Measurements from ENCODE around the gene HSPG2.

The HSPG2 gene

DNA sequence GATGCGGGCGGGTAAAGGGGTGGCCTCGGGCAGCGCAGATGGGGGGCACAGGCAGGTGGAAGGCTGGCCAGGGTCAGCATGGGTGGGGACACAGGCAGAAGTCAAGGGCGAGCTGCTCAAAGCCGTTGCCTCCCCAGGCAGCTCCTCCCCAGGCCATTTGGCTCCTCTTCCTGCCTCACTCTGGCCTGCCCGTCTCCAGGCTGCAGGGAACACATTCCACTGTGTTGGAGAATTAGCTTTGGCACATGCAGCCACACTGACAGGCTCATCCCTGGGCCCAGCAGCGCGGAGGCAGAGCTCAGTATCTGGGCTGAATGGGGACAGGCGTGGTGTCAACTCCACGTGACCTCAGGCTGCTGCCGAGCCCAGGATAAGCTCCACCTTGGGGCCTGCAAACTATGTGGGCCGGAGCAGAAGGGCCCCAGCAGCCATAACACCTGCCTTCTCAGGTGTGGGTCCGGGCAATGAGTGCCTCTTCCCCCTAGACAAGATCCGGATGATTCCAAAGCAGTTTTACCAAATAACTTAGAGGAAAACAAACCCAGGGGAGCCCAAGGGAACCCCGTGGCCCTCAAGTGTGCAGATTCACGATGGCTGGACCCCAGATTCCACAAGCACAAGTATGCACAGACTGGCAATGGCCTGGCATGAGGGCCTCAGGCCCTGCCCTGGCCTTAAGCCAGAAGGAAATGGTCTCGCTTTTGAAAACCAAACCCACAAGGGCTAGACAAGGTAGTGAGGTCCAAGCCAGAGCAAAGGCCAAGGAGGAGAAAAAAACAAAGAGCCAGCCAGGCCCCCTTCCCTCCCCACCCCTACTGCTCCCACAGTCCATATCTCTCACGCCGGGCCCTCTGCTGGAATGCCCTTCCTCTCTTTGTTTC is 40.2 kb downstream of the HSPG2 start:
- intact Hi-C loops (cut with micrococcal nuclease), result no loop called here
- H3K27me3 Mint-ChIP-seq, result peaks cover 2% of the 10 kb centered on the region

DNA sequence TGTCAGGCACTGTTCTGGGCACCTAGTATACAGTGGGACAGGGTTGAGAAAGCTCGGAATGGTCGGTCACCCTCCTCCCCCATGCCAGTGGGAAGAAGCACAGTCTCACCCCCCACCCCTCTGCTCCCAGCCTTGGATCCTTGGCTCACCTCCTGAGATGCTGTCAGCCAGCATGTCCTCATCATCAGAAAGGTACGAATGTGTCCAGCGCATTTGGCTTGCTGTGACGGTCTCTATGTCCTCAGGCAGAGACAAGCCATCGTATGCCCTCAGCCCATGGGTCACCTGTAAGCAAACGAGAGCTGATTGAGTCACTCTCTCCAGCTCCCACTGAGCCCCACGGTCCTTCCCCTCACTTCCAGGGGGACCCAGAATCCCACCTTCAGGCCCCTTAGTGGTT is 41.1 kb downstream of the HSPG2 start:
- Mint-ChIP-seq H3K4me1 (ENCODE audit: low read depth) (peaks cover 12% of the 10 kb centered on the region), H3K4me3 (no peak overlapping the region), H3K27me3 (peaks cover 2% of the 10 kb centered on the region), H3K27ac (no peak overlapping the region), H3K36me3 (ENCODE audit: low read depth) (peaks cover 47% of the 10 kb centered on the region), H3K9me3 (no peaks in the 10 kb centered on the region)
- intact Hi-C loops (cut with micrococcal nuclease), result no loop called here

More for the DNA sequence above, 40.2 kb downstream of the HSPG2 start:
- Mint-ChIP-seq H3K4me1 (ENCODE audit: low read depth) (peaks cover 15% of the 10 kb centered on the region), H3K4me3 (no peak overlapping the region), H3K36me3 (ENCODE audit: low read depth) (peaks cover 43% of the 10 kb centered on the region), H3K27ac (no peak overlapping the region), H3K9me3 (no peaks in the 10 kb centered on the region)

DNA sequence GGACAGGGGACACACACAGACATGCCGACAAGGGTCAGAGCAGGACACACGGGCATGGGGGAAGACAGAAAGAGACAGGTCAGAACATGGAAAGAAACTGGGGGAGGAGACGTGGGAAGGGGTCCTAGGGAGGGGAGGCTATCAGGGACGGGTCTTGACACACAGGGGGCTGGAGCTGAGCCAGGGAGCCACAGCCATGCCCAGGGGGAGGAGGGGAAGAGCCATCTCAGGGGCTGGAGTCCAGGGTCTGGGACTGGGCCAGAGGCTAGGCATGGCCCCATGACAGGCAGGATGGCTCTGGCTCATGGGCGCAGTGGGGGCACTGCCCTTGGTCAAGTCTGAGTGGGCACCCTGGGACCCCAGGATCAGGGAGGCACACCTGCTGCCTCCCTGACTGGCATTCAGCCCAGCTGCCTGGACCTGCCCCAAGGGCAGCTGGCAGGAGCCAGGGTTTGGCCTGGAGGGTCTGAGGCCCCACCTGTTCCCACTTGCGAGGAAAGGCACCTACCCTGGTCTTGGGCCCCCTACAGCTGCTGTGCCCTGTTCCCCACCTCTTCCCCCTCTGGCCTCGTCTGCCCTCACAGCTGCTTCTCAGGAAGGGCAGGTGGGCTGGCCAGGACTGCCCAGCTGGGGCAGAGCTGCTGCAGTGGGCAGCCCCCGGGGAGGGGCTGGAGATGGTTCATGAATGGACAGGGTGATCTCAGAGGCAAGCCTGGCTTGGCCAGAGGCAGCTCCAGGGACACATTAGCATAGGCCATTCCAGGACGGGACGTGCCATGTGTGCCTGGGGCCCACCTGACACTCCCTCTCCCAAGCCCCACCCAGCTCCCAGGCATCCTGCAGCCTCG is 42.9 kb downstream of the HSPG2 start:
- peaks cover 62% of the 10 kb centered on the region for H3K36me3 Mint-ChIP-seq (ENCODE audit: low read depth)
- no peak overlapping the region for H3K27ac Mint-ChIP-seq
- intact Hi-C loops (cut with micrococcal nuclease), result no loop called here
- H3K4me3 Mint-ChIP-seq, result no peak overlapping the region
- no peaks in the 10 kb centered on the region for H3K27me3 Mint-ChIP-seq
- no peaks in the 10 kb centered on the region for H3K9me3 Mint-ChIP-seq
- no peaks in the 10 kb centered on the region for H3K4me1 Mint-ChIP-seq (ENCODE audit: low read depth)

DNA sequence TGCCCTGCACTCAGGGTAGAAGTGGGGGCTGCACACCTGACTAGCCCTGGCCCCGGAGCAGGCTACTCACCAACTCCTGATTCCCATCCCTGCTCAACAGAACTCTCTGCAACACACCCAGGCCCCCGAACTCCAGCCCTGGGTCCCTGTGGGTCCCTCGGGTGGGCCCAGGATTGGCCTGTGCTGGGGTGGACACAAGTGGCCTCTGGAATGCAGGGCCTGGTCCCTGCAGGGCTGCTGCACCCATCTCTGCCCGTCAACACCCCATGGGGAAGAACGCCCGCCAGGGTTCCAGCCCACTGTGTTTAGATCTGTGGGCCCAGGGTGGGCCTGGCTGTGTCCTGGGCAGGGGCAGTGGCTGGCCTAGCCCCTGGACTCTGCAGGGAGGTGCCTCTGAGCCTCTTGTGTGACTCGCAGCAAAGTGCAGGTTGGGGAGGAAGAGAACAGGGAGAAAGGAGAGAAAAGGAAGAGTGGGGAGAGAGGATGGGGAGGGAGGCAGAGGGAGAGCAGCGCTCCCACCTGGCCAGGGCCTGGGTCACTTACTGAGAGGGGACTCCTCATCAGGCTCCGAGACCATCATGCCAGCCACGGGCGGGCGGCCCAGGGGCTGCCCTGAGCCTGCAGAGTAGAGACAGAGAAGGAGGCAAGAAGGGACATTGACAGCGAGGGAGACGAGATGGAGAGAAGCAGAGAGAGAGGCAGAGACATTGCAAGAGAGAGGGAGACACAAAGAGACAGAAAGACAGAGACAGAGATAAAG is 43.9 kb downstream of the HSPG2 start:
- Mint-ChIP-seq H3K36me3 (ENCODE audit: low read depth) (peaks cover 64% of the 10 kb centered on the region), H3K9me3 (no peaks in the 10 kb centered on the region), H3K4me3 (no peak overlapping the region), H3K27ac (no peak overlapping the region), H3K4me1 (ENCODE audit: low read depth) (no peaks in the 10 kb centered on the region), H3K27me3 (no peaks in the 10 kb centered on the region)
- intact Hi-C loops (cut with micrococcal nuclease), result no loop called here

DNA sequence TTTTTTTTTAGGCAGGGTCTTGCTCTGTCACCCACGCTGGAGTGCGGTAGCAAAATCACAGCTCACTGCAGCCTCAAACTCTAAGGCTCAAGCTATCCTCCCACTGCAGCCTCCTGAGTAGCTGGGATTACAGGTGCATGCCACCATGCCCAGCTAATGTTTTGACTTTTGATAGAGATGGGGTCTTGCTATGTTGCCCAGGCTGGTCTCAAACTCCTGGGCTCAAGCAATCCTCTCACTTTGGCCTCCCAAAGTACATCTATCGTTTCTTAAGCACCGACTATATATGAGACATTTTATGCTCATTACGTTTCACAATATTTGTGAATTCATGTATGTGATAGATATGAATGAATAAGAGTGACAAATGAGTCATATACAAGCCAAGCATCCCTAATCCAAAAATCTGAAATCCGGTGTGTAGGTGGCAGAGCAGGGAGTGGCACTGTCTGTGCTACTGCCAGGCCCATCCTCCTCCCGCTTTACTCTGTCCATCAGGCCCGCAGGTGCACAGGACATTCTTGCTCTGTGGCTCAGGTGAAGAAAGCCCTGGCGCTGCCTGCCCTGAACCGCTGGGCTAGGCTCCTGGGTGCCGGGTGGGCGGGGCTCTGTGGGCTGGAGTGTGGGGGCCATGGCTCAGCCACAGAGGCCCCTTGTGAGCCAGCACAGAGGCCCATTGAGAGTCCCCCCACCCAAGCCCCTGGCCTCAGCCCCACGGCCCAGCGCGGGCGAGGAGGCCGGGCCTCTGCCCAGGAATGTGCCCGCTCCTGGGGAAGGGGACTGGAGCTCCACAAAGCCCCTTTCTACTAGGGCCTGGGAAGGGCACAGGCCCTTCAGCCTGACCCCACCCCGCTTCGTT is 45.3 kb downstream of the HSPG2 start:
- no peaks in the 10 kb centered on the region for H3K27me3 Mint-ChIP-seq
- intact Hi-C loops (cut with micrococcal nuclease), result no loop called here
- H3K27ac Mint-ChIP-seq, result no peak overlapping the region
- no peaks in the 10 kb centered on the region for H3K4me1 Mint-ChIP-seq (ENCODE audit: low read depth)
- peaks cover 78% of the 10 kb centered on the region for H3K36me3 Mint-ChIP-seq (ENCODE audit: low read depth)
- no peaks in the 10 kb centered on the region for H3K9me3 Mint-ChIP-seq
- no peak overlapping the region for H3K4me3 Mint-ChIP-seq

DNA sequence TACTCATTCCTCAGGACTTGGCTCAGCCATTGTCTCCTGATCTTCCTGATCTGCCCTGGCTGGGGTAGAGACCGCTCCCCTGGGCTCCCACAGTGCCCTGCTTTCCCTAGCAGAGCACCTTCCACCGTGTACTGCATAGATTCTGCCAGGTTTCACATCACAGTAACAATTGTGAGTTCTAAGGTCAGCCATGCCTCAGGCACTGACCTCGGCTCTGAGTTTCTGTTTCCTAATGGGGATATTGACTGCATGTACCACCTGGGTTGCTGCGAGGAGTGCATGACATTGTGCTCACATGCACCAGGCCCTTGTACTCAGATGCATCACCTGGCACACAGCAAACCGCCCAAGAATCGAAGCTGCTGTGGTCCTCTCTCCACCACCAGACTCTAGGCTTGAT is 46.0 kb downstream of the HSPG2 start:
- Mint-ChIP-seq H3K27ac (no peak overlapping the region), H3K4me1 (ENCODE audit: low read depth) (no peaks in the 10 kb centered on the region), H3K4me3 (no peak overlapping the region)

DNA sequence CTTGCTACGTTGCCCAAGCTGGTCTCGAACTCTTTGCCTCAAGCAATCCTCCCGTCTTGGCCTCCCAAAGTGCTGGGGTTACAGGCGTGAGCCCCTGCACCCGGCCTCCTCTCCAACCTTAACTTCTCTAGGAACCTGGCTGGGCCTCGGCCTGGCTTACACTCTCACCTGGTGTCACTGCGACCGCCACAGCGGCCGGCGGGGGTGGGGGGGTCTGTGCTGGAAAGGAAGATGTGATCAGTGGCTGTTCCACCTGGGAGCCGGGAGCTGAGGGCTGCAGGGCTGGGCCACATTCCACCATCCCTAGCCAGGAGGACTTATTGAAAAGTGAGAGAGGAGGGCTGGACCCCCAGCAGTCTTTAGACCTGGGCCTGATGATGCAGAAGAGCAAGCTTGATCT is 48.6 kb downstream of the HSPG2 start:
- no peak overlapping the region for H3K4me3 Mint-ChIP-seq
- H3K36me3 Mint-ChIP-seq (ENCODE audit: low read depth), result peaks cover 82% of the 10 kb centered on the region
- no peaks in the 10 kb centered on the region for H3K27me3 Mint-ChIP-seq
- no peaks in the 10 kb centered on the region for H3K9me3 Mint-ChIP-seq
- H3K4me1 Mint-ChIP-seq (ENCODE audit: low read depth), result no peaks in the 10 kb centered on the region
- no peak overlapping the region for H3K27ac Mint-ChIP-seq
- intact Hi-C loops (cut with micrococcal nuclease), result no loop called here

More for the DNA sequence above, 46.0 kb downstream of the HSPG2 start:
- intact Hi-C loops (cut with micrococcal nuclease), result no loop called here
- H3K9me3 Mint-ChIP-seq, result no peaks in the 10 kb centered on the region
- H3K36me3 Mint-ChIP-seq (ENCODE audit: low read depth), result peaks cover 81% of the 10 kb centered on the region
- H3K27me3 Mint-ChIP-seq, result no peaks in the 10 kb centered on the region

DNA sequence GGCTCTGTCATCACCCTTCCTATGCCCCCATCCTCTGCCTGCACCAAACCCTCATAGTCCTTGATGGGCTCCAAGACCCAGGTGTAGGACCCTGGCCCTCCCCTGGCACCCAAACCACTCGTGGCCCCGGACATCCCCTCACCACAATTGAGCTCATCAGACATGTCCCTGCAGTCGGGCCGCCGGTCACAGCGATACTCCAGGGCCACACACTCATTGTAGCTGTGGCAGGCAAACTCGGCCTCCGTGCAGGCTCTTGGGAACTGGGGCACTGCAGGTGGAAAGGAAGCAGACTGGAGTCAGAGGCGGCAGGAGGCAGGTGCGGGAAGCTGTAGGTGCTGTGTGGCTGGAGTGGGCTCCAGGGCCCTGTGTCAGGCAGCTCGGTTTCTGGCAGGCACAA is 49.3 kb downstream of the HSPG2 start:
- H3K27me3 Mint-ChIP-seq, result no peaks in the 10 kb centered on the region
- peaks cover 4% of the 10 kb centered on the region for H3K4me1 Mint-ChIP-seq (ENCODE audit: low read depth)
- H3K4me3 Mint-ChIP-seq, result no peak overlapping the region
- intact Hi-C loops (cut with micrococcal nuclease), result no loop called here
- H3K27ac Mint-ChIP-seq, result no peak overlapping the region
- H3K36me3 Mint-ChIP-seq (ENCODE audit: low read depth), result peaks cover 81% of the 10 kb centered on the region
- no peaks in the 10 kb centered on the region for H3K9me3 Mint-ChIP-seq

DNA sequence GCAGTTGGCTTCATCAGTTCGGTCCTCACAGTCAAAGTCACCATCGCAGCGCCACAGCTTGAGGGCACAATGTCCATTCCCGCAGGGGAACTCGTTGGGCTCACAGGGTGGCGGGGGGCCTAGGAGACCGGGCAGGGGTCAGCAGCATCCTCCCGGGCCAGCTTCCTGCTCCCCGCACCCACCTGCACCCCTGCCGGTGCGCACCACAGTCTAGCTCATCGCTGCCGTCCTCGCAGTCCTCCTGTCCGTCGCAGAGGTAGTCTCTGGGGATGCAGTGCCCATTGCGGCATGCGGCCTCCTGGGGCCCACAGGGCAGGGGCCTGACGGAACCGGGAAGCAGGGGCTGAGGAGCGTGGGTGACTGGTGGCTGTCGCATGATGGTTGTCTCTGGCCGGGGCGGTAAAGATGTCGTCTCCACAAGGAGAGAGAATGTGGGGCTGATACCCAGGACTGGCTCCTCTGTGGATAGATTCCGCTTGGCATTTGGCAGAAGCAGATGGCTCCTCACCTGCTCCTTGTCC is 49.8 kb downstream of the HSPG2 start:
- intact Hi-C loops (cut with micrococcal nuclease), result no loop called here
- Mint-ChIP-seq H3K9me3 (no peaks in the 10 kb centered on the region), H3K27ac (no peak overlapping the region), H3K36me3 (ENCODE audit: low read depth) (peaks cover 82% of the 10 kb centered on the region), H3K4me1 (ENCODE audit: low read depth) (peaks cover 7% of the 10 kb centered on the region), H3K4me3 (no peak overlapping the region), H3K27me3 (no peaks in the 10 kb centered on the region)

DNA sequence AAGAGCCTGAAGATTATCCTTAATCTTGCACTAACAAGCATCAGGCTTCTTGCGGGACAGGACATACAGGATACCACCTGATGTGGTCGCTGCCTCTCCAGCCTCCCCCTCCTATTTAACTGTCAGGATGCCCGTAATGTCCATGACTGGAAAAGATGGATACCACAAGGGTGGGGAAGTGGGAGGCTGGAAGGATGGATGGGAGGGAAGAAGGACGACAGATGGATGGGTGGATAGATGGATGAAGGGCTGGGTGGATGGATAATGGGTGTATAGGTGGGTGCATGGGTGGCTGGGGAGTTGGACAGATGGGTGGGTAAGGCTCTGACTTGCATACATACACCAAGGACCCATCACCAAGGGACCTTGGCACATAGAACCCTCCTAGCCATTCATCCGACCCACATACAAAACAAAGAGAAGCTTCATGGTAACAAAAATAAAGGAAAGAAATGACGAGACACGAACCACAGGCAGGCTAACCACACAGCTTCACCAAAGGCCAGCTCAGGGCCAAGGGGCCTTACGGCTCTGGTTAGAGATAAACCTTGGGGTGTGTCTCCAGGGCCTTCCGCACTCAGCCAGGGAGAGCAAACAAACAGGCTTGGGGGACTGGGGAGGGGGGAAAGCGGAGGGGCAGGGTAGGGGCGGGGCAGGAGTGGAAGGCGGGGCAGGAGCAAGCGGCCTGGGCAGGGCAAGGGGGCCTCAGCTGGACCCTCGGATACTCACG is 50.5 kb downstream of the HSPG2 start:
- H3K27me3 Mint-ChIP-seq, result no peaks in the 10 kb centered on the region
- intact Hi-C loops (cut with micrococcal nuclease), result no loop called here
- H3K9me3 Mint-ChIP-seq, result no peaks in the 10 kb centered on the region
- H3K36me3 Mint-ChIP-seq (ENCODE audit: low read depth), result peaks cover 84% of the 10 kb centered on the region
- no peak overlapping the region for H3K27ac Mint-ChIP-seq
- peaks cover 7% of the 10 kb centered on the region for H3K4me1 Mint-ChIP-seq (ENCODE audit: low read depth)
- no peak overlapping the region for H3K4me3 Mint-ChIP-seq

DNA sequence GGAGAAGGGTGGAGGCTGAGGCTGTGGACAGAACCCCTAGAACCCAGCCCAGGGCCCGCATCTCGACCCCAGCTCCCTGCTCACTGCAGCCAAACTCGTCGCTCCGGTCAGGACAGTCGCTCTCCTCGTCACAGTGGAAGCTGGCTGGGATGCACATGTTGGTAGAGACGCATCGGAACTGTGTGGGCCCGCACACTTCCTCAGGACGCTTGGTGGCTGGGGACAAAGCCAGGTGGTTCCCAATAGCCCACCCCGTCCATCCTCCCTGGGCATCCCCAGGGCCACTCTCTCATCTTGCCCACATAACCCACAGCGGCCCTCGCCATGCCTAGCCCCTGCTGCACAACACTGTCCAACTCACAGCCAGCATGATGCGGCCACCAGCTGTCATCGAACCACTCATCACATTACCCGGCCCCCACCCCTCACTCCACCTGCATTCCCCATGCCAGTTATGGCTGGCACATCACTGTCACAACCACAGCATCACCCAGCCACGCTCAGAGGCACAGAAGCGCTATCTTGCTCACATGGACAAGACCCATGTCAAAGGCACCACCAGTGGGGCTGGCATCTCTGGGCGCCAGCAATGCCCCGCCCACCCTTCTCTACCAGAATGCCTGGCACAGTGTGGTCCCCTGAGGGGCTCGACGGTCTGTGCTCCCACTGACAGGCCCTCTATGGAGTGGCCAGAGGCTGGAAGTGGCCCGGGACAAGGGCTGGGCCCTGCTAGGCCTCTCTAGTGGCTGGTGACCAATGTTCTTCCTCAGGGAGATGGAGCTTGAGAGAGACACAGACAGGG is 51.7 kb downstream of the HSPG2 start:
- Mint-ChIP-seq H3K36me3 (ENCODE audit: low read depth) (peaks cover 86% of the 10 kb centered on the region), H3K4me3 (no peak overlapping the region), H3K9me3 (no peaks in the 10 kb centered on the region), H3K27ac (no peak overlapping the region), H3K4me1 (ENCODE audit: low read depth) (peaks cover 7% of the 10 kb centered on the region), H3K27me3 (no peaks in the 10 kb centered on the region)
- intact Hi-C loops (cut with micrococcal nuclease), result no loop called here
